IPS-18c (cell line): ENCODE results near the gene DAND5.
"Not testable (repeated sequence)": the region's sequence is repeated elsewhere in the genome, so short reads cannot be mapped to it uniquely, and the experiment has no call there.

ENCODE experiments used
- H3K4me3 ChIP-seq: 2 replicates; pipeline ENCODE4 v1.7.0; 2013; ENCODE audit warnings: low read depth, mild to moderate bottlenecking, low read length, moderate library complexity; ENCODE audit not compliant: insufficient read depth
- H3K9me3 ChIP-seq: one replicate; pipeline ENCODE4 v1.6.1; 2013; ENCODE audit warnings: mild to moderate bottlenecking, low read length, moderate library complexity; ENCODE audit not compliant: control insufficient read depth, insufficient read depth

DAND5 gene

GRCh38 chr19:12943437-12944044, 25.8 kb upstream of the DAND5 start:
- no peak overlapping the region for H3K4me3 ChIP-seq
- H3K9me3 ChIP-seq = no peaks in the 10 kb centered on the region

DNA sequence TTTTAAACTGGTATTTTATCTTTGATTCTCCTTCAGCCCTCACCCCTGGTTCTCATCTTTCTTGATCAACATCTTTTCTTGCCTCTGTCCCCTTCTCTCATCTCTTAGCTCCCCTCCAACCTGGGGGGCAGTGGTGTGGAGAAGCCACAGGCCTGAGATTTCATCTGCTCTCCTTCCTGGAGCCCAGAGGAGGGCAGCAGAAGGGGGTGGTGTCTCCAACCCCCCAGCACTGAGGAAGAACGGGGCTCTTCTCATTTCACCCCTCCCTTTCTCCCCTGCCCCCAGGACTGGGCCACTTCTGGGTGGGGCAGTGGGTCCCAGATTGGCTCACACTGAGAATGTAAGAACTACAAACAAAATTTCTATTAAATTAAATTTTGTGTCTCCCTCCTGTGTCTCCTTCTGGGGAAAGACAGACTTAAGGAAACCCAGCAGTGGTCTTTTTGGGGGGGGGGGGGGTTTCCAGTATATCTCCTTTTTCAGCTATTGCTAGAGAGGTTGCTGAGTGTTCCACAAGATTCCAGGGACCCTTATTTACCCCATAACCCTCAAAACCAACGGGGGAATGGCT, 25.2 kb upstream of the DAND5 start:
- Histone ChIP-seq H3K4me3 (no peak overlapping the region), H3K9me3 (no peaks in the 10 kb centered on the region)

GRCh38 chr19:12945479-12946091, 23.8 kb upstream of the DAND5 start, which contains the start of gene RAD23A:
Gene RAD23A (plus strand): TSS chr19:12945862. CDS start chr19:12945949, 87 bp downstream.
- Histone ChIP-seq H3K9me3 (no peaks in the 10 kb centered on the region), H3K4me3 (peak within 1 kb of the TSS; percentile 96)

DNA sequence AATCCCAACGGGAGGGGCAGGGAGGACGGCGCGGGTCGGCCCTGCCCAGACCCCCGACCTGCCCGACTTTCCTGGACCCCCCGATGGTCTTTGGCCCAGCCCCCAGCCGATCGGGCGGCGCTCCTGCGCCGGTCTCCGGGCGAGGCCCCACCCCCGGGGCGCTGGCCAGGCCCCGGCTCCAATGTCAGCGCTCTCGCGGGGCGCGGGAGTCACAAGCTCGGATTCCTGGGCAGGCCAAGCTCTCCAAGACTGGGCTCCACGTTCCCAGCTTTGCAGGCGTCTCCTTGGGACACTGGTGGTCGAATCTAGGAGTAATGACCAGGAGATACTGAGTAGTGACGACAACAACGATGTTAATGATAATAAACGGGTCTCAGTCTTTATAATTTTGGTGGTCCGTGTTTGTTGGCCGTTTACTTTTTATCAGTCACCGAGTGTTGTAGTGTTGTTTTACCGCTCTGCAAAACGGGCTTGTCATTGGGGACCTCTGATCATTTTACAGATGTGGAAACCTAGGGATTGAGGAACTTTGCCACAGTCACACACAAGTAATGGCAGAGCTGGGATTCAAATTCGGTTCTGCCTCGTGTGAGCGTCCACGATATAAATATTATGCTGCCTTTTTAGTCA, 23.2 kb upstream of the DAND5 start:
- no peaks in the 10 kb centered on the region for H3K9me3 ChIP-seq

DNA sequence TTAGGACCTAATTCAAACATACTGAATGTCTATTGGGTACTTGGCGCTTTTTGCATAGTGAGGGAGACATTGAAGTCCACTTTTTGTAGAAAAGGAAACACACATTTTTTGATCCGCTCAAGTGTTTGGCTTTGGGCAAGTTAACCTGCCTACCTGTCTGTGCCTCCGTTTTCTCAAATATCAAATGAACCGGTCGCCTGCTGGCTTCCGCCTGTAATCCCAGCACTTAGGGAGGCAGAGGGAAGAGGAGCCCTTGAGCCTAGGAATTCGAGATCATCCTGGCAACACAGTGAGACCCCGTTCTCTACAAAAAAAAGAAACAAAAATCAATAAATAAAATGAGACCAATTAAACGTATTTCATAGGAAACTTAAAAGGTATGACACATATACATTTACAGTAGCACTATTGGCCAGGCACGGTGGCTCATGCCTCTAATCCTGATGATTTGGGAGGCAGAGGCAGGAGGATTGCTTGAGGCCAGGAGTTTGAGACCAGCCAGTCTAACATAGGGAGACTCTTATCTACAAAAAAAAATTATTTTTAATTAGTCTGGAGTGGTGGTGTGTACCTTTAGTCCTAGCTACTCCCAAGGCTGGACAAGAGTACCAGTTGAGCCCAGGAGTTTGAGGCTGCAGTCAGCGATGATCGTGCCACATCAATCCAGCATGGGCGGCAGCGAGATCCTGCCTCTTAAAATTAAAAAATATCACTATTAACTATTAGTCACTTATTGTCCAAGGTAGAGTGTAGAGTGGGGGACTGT, 22.5 kb upstream of the DAND5 start:
- Histone ChIP-seq H3K9me3 (no peaks in the 10 kb centered on the region), H3K4me3 (peak overlapping the region; percentile 96)

More for the DNA sequence above, 23.2 kb upstream of the DAND5 start:
- peak overlapping the region; percentile 96 for H3K4me3 ChIP-seq

- H3K4me3 ChIP-seq = no peak overlapping the region
Measured at GRCh38 chr19:12947702-12948611, 21.4 kb upstream of the DAND5 start.

GRCh38 chr19:12948612-12949362, 20.6 kb upstream of the DAND5 start:
- H3K9me3 ChIP-seq = no peaks in the 10 kb centered on the region
- no peak overlapping the region for H3K4me3 ChIP-seq

More at GRCh38 chr19:12947702-12948611, 21.4 kb upstream of the DAND5 start:
- no peaks in the 10 kb centered on the region for H3K9me3 ChIP-seq

- Histone ChIP-seq H3K4me3 (no peak overlapping the region), H3K9me3 (no peaks in the 10 kb centered on the region)
Measured at GRCh38 chr19:12949363-12950283, 19.8 kb upstream of the DAND5 start.

DNA sequence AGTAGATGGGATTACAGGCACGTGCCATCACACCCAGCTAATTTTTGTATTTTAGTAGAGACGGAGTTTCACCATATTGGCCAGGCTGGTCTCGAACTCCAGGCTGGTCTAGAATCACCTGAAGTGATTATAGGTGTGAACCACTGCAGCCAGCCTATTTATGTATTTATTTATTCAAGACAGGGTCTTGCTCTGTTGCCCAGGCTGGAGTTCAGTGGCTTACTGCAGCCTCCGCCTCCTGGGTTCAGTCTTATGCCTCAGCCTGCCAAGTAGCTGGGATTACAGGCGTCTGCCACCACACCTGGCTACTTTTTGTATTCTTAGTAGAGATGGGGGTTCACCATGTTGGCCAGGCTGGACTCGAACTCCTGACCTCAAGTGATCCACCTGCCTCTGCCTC, 17.3 kb upstream of the DAND5 start:
- not testable (repeated sequence) for H3K9me3 ChIP-seq, H3K4me3 ChIP-seq

- Histone ChIP-seq H3K4me3 (no peak overlapping the region), H3K9me3 (no peaks in the 10 kb centered on the region)
Measured at GRCh38 chr19:12952488-12953137, 16.8 kb upstream of the DAND5 start.

GRCh38 chr19:12953138-12953798, 16.1 kb upstream of the DAND5 start:
- no peak overlapping the region for H3K4me3 ChIP-seq

GRCh38 chr19:12953799-12954611, 15.4 kb upstream of the DAND5 start:
- Histone ChIP-seq H3K9me3 (peaks cover 2% of the 10 kb centered on the region), H3K4me3 (no peak overlapping the region)

More at GRCh38 chr19:12953138-12953798, 16.1 kb upstream of the DAND5 start:
- H3K9me3 ChIP-seq = no peaks in the 10 kb centered on the region

DNA sequence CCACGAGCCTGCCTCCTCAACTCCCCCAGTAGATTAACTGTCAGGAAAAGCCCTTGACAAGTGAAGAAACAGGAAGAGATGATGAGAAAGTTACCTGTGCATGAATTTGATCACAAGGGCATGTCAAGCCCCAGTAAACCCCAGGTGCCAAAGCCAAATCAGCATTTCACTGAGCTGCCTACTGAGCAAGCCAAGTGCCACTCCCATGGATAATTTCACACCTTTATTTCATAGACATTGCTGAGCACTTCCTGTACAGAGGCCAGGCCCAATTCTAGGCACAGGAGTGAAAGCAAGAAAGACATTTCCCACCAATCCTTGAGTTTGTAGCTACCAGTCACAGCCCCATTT, 14.8 kb upstream of the DAND5 start:
- Histone ChIP-seq H3K9me3 (peaks cover 2% of the 10 kb centered on the region), H3K4me3 (no peak overlapping the region)
